GM21717 (cell line): ENCODE measurements around the gene N4BP2.

Experiments used
- ATAC-seq: cut with Tn5 transposase; IDR thresholded peaks from one replicate; pipeline ENCODE4 v1.9.1; 2021; ENCODE audit warnings: mild to moderate bottlenecking, moderate library complexity; ENCODE audit not compliant: unreplicated experiment

N4BP2 gene

GRCh38 chr4:40149960-40150385, 93.3 kb downstream of the N4BP2 start:
- no peak for ATAC-seq

- ATAC-seq = no peak
Measured at GRCh38 chr4:40150932-40151331, 94.3 kb downstream of the N4BP2 start.

- no peak for ATAC-seq
Measured at GRCh38 chr4:40152637-40153036, 96.0 kb downstream of the N4BP2 start.

- ATAC-seq = no peak
Measured at GRCh38 chr4:40157436-40157835, 100.8 kb downstream of the N4BP2 start.

GRCh38 chr4:40160258-40160657, 103.6 kb downstream of the N4BP2 start:
- no peak for ATAC-seq

- ATAC-seq = no peak
Measured at GRCh38 chr4:40164459-40164858, 107.8 kb downstream of the N4BP2 start.

- no peak for ATAC-seq
Measured at GRCh38 chr4:40165916-40166315, 109.3 kb downstream of the N4BP2 start.

- ATAC-seq = no peak
Measured at GRCh38 chr4:40168070-40168469, 111.4 kb downstream of the N4BP2 start.

- ATAC-seq = no peak
Measured at GRCh38 chr4:40170588-40170987, 113.9 kb downstream of the N4BP2 start.

- ATAC-seq = peak; percentile 71
Measured at GRCh38 chr4:40173470-40173875, 116.8 kb downstream of the N4BP2 start.

GRCh38 chr4:40176602-40177001, 120.0 kb downstream of the N4BP2 start:
- ATAC-seq = no peak

- no peak for ATAC-seq
Measured at GRCh38 chr4:40177591-40177990, 120.9 kb downstream of the N4BP2 start.

GRCh38 chr4:40178672-40179071, 122.0 kb downstream of the N4BP2 start:
- ATAC-seq = no peak

- no peak for ATAC-seq
Measured at GRCh38 chr4:40179360-40179759, 122.7 kb downstream of the N4BP2 start.

- no peak for ATAC-seq
Measured at GRCh38 chr4:40180356-40180755, 123.7 kb downstream of the N4BP2 start.

GRCh38 chr4:40182001-40182400, 125.4 kb downstream of the N4BP2 start:
- ATAC-seq = no peak

GRCh38 chr4:40182954-40183353, 126.3 kb downstream of the N4BP2 start:
- ATAC-seq = no peak

GRCh38 chr4:40183615-40184411, 127.2 kb downstream of the N4BP2 start:
- ATAC-seq = peak; percentile 40

GRCh38 chr4:40185830-40186664, 129.4 kb downstream of the N4BP2 start:
- ATAC-seq = peak; percentile 41

GRCh38 chr4:40186665-40187014, 130.0 kb downstream of the N4BP2 start:
- no peak for ATAC-seq

GRCh38 chr4:40187386-40187906, 130.8 kb downstream of the N4BP2 start:
- no peak for ATAC-seq

- ATAC-seq = no peak
Measured at GRCh38 chr4:40190019-40190418, 133.4 kb downstream of the N4BP2 start.
